ENCODE measurements around the gene SIN3B.

The SIN3B gene

GRCh38 chr19:16889366-16889882, 60.2 kb downstream of the SIN3B start:
- DNase-seq, result no peak
- no peaks in the 10 kb centered on the region for H3K27me3 ChIP-seq (ENCODE audit: insufficient read depth, low read length)
- no peak overlapping the region for H4K8ac ChIP-seq (ENCODE audit: low read depth, low read length)
- no peak overlapping the region for H2BK12ac ChIP-seq (ENCODE audit: low read length)
- H3K9me3 ChIP-seq (ENCODE audit: insufficient read depth, low read depth, low read length), result peaks cover 2% of the 10 kb centered on the region
- no peak overlapping the region for H4K12ac ChIP-seq (ENCODE audit: low read depth, low read length)
- H3K23ac ChIP-seq (ENCODE audit: low read length), result no peak overlapping the region
- H3K79me2 ChIP-seq (ENCODE audit: control insufficient read depth, insufficient read depth, low read length, poor library complexity), result no peaks in the 10 kb centered on the region
- H3K18ac ChIP-seq (ENCODE audit: low read length), result no peak overlapping the region
- H3K79me1 ChIP-seq (ENCODE audit: low read length), result no peaks in the 10 kb centered on the region
- H3K4me1 ChIP-seq (ENCODE audit: control insufficient read depth in 1 of 2, insufficient read depth in 2 of 2, low read length in 2 of 2), result no peaks in the 10 kb centered on the region
- H3K9ac ChIP-seq (ENCODE audit: low read length), result no peak overlapping the region
- H3K36me3 ChIP-seq (ENCODE audit: control insufficient read depth in 1 of 2, insufficient read depth in 2 of 2, low read length in 2 of 2), result no peaks in the 10 kb centered on the region
- H2BK5ac ChIP-seq (ENCODE audit: low read depth, low read length, poor library complexity), result no peak overlapping the region
- no peak overlapping the region for H4K91ac ChIP-seq (ENCODE audit: low read depth, low read length)
- no peak overlapping the region for H2AK5ac ChIP-seq (ENCODE audit: low read length)
- no CpG with 5 or more reads among the region's 22 CpGs for WGBS (ENCODE audit: extremely low coverage, insufficient coverage, insufficient read length)
- no peak overlapping the region for H2BK120ac ChIP-seq (ENCODE audit: insufficient read depth, low read length, poor library complexity)
- no peak overlapping the region for H3K14ac ChIP-seq (ENCODE audit: low read length)
- no peak overlapping the region for H2AFZ ChIP-seq (ENCODE audit: insufficient read depth, low read length, poor library complexity)
- no peak overlapping the region for H3K4me2 ChIP-seq (ENCODE audit: low read length)
- no peak overlapping the region for H3K4me3 ChIP-seq (ENCODE audit: low read depth, low read length)
- H3K27ac ChIP-seq (ENCODE audit: low read depth, low read length), result no peak overlapping the region
- H3K4ac ChIP-seq (ENCODE audit: low read depth, low read length), result no peak overlapping the region

GRCh38 chr19:16889883-16890460, 60.8 kb downstream of the SIN3B start:
- no CpG with 5 or more reads among the region's 48 CpGs for WGBS (ENCODE audit: extremely low coverage, insufficient coverage, insufficient read length)
- H2BK5ac ChIP-seq (ENCODE audit: low read depth, low read length, poor library complexity), result no peak overlapping the region
- H4K8ac ChIP-seq (ENCODE audit: low read depth, low read length), result no peak overlapping the region
- H3K4me3 ChIP-seq (ENCODE audit: low read depth, low read length), result no peak overlapping the region
- no peaks in the 10 kb centered on the region for H3K79me1 ChIP-seq (ENCODE audit: low read length)
- no peaks in the 10 kb centered on the region for H3K36me3 ChIP-seq (ENCODE audit: control insufficient read depth in 1 of 2, insufficient read depth in 2 of 2, low read length in 2 of 2)
- H3K27ac ChIP-seq (ENCODE audit: low read depth, low read length), result no peak overlapping the region
- H4K91ac ChIP-seq (ENCODE audit: low read depth, low read length), result no peak overlapping the region
- no peak overlapping the region for H3K23ac ChIP-seq (ENCODE audit: low read length)
- no peak overlapping the region for H2BK12ac ChIP-seq (ENCODE audit: low read length)
- no peak overlapping the region for H2BK120ac ChIP-seq (ENCODE audit: insufficient read depth, low read length, poor library complexity)
- no peak overlapping the region for H4K12ac ChIP-seq (ENCODE audit: low read depth, low read length)
- H2AFZ ChIP-seq (ENCODE audit: insufficient read depth, low read length, poor library complexity), result no peak overlapping the region
- H3K18ac ChIP-seq (ENCODE audit: low read length), result no peak overlapping the region
- peaks cover 2% of the 10 kb centered on the region for H3K9me3 ChIP-seq (ENCODE audit: insufficient read depth, low read depth, low read length)
- peak in 1 of 2 donors; percentile 22 for DNase-seq
- no peaks in the 10 kb centered on the region for H3K27me3 ChIP-seq (ENCODE audit: insufficient read depth, low read length)
- no peaks in the 10 kb centered on the region for H3K4me1 ChIP-seq (ENCODE audit: control insufficient read depth in 1 of 2, insufficient read depth in 2 of 2, low read length in 2 of 2)
- H3K4ac ChIP-seq (ENCODE audit: low read depth, low read length), result no peak overlapping the region
- no peak overlapping the region for H3K4me2 ChIP-seq (ENCODE audit: low read length)
- H3K14ac ChIP-seq (ENCODE audit: low read length), result no peak overlapping the region
- no peaks in the 10 kb centered on the region for H3K79me2 ChIP-seq (ENCODE audit: control insufficient read depth, insufficient read depth, low read length, poor library complexity)
- no peak overlapping the region for H2AK5ac ChIP-seq (ENCODE audit: low read length)
- no peak overlapping the region for H3K9ac ChIP-seq (ENCODE audit: low read length)

GRCh38 chr19:16890461-16891184, 61.4 kb downstream of the SIN3B start:
- H3K79me1 ChIP-seq (ENCODE audit: low read length), result no peaks in the 10 kb centered on the region
- H3K23ac ChIP-seq (ENCODE audit: low read length), result no peak overlapping the region
- no peak for DNase-seq
- H3K14ac ChIP-seq (ENCODE audit: low read length), result no peak overlapping the region
- H3K27ac ChIP-seq (ENCODE audit: low read depth, low read length), result no peak overlapping the region
- H3K4me3 ChIP-seq (ENCODE audit: low read depth, low read length), result no peak overlapping the region
- no peak overlapping the region for H4K8ac ChIP-seq (ENCODE audit: low read depth, low read length)
- no peaks in the 10 kb centered on the region for H3K36me3 ChIP-seq (ENCODE audit: control insufficient read depth in 1 of 2, insufficient read depth in 2 of 2, low read length in 2 of 2)
- H4K91ac ChIP-seq (ENCODE audit: low read depth, low read length), result no peak overlapping the region
- H2BK12ac ChIP-seq (ENCODE audit: low read length), result no peak overlapping the region
- no peak overlapping the region for H3K4me2 ChIP-seq (ENCODE audit: low read length)
- H2BK120ac ChIP-seq (ENCODE audit: insufficient read depth, low read length, poor library complexity), result no peak overlapping the region
- no peaks in the 10 kb centered on the region for H3K79me2 ChIP-seq (ENCODE audit: control insufficient read depth, insufficient read depth, low read length, poor library complexity)
- H2AK5ac ChIP-seq (ENCODE audit: low read length), result no peak overlapping the region
- H3K27me3 ChIP-seq (ENCODE audit: insufficient read depth, low read length), result no peaks in the 10 kb centered on the region
- H4K12ac ChIP-seq (ENCODE audit: low read depth, low read length), result no peak overlapping the region
- no peak overlapping the region for H3K4ac ChIP-seq (ENCODE audit: low read depth, low read length)
- WGBS (ENCODE audit: extremely low coverage, insufficient coverage, insufficient read length), result no CpG with 5 or more reads among the region's 24 CpGs
- H2AFZ ChIP-seq (ENCODE audit: insufficient read depth, low read length, poor library complexity), result no peak overlapping the region
- no peak overlapping the region for H3K9ac ChIP-seq (ENCODE audit: low read length)
- H3K4me1 ChIP-seq (ENCODE audit: control insufficient read depth in 1 of 2, insufficient read depth in 2 of 2, low read length in 2 of 2), result no peaks in the 10 kb centered on the region
- peaks cover 2% of the 10 kb centered on the region for H3K9me3 ChIP-seq (ENCODE audit: insufficient read depth, low read depth, low read length)
- no peak overlapping the region for H3K18ac ChIP-seq (ENCODE audit: low read length)
- H2BK5ac ChIP-seq (ENCODE audit: low read depth, low read length, poor library complexity), result no peak overlapping the region

GRCh38 chr19:16891696-16892382, 62.6 kb downstream of the SIN3B start:
- DNase-seq, result no peak
- Histone ChIP-seq H2BK12ac (ENCODE audit: low read length) (no peak overlapping the region), H3K23ac (ENCODE audit: low read length) (no peak overlapping the region), H3K27me3 (ENCODE audit: insufficient read depth, low read length) (peaks cover 5% of the 10 kb centered on the region), H3K4ac (ENCODE audit: low read depth, low read length) (no peak overlapping the region), H4K12ac (ENCODE audit: low read depth, low read length) (no peak overlapping the region), H3K4me2 (ENCODE audit: low read length) (no peak overlapping the region), H3K79me2 (ENCODE audit: control insufficient read depth, insufficient read depth, low read length, poor library complexity) (no peaks in the 10 kb centered on the region), H4K8ac (ENCODE audit: low read depth, low read length) (no peak overlapping the region), H3K4me1 (ENCODE audit: control insufficient read depth in 1 of 2, insufficient read depth in 2 of 2, low read length in 2 of 2) (peaks cover 6 to 7% of the 10 kb centered on the region in 2 experiments), H3K9me3 (ENCODE audit: insufficient read depth, low read depth, low read length) (peaks cover 2% of the 10 kb centered on the region), H3K18ac (ENCODE audit: low read length) (no peak overlapping the region), H3K27ac (ENCODE audit: low read depth, low read length) (no peak overlapping the region), H4K91ac (ENCODE audit: low read depth, low read length) (no peak overlapping the region), H3K14ac (ENCODE audit: low read length) (no peak overlapping the region), H2AK5ac (ENCODE audit: low read length) (no peak overlapping the region), H2BK5ac (ENCODE audit: low read depth, low read length, poor library complexity) (no peak overlapping the region), H3K36me3 (ENCODE audit: control insufficient read depth in 1 of 2, insufficient read depth in 2 of 2, low read length in 2 of 2) (no peaks in the 10 kb centered on the region), H2BK120ac (ENCODE audit: insufficient read depth, low read length, poor library complexity) (no peak overlapping the region), H3K4me3 (ENCODE audit: low read depth, low read length) (peak overlapping the region; percentile 42), H3K9ac (ENCODE audit: low read length) (no peak overlapping the region), H3K79me1 (ENCODE audit: low read length) (peaks cover 3% of the 10 kb centered on the region), H2AFZ (ENCODE audit: insufficient read depth, low read length, poor library complexity) (no peak overlapping the region)
- no CpG with 5 or more reads among the region's 12 CpGs for WGBS (ENCODE audit: extremely low coverage, insufficient coverage, insufficient read length)

Measured in trophoblast cell (in vitro differentiated cells and primary cell).